GOT3 (cell line): Measurements from ENCODE around the gene CDH18.

Experiments used
- DNase-seq: peaks from one replicate; lab custom pipeline; 2025; ENCODE audit warnings: mixed read lengths; lab: John Stamatoyannopoulos, UW

The CDH18 gene

DNA sequence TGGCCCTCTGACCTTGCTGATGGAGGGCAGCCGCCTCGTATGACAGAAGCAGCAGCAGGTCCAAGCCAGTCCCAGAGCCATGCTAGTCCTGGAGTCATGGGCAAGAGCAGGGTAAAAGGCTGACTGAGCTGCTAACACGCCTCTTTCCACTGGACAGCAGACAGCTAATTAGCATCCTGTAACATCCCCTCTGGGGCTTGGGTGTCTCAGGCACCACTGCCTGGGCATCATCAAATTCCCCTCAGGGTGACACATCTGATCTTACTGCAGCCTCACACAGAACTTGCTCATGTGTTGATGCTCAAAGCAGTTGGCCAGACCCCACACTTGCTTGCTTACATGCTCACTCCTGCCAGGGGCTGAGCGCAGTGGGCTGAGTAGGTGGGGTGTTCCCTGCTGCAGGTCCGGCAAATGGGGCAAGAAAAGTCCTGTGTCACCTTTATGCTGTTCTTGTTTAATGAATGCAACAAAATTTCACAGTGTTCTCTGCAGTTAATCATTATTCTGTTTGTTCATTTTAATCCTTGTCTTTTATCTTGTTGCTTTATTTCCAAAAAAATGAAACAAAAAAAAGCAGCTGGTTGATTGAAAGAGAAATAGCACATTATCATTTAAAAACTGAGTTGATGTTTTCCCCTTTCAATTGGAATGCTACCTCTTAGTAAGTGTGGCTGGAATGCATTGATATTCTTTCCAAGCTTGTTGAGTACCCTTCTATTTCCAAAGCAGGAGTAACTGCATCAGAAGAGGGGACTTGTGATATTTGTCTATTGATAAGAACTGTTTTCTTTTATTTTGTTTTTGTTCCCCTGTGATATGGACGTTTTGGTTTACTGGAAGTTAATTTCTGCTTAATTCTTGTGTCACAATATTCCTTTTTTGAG, 254.1 kb downstream of the CDH18 start:
- DNase-seq, result no peak

- no peak for DNase-seq
Measured at GRCh38 chr5:19728571-19728970, 259.4 kb downstream of the CDH18 start.

GRCh38 chr5:19719109-19719508, 268.9 kb downstream of the CDH18 start:
- no peak for DNase-seq

DNA sequence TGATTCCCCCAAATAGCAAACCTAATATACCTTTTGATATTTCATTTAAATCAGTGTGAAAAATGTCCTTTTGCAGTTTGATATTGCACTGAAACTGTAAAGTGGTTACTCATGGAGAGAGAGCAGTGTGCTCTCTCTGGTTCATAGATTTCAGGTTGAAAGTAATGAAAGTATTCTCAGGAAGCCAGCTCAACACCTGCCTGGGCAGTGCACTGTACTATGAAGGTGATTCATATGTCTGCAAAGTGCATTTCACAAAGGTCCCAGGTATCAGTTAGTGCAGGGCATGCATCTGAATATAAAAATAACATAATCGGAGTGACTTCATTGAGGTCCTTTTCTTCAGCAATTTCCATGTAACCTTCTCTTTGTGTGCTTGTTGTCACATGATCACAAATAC, 274.3 kb downstream of the CDH18 start:
- DNase-seq, result no peak

DNA sequence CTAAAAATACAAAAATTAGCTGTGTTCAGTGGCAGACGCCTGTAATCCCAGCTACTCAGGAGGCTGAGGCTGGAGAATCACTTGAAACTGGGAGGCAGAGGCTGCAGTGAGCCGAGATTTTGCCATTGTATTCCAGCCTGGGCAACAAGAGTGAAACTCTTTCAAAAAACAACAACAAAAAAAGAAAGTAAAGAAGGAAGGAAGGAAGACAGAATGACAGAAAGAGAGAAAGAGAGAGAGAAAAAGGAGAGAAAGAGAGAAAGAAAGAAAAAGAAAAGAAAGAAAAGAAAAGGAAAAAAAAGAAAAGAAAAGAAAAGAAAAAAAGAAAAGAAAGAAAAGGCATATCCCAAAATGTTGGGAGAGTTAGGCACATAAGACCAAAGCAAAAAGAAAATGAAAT, 278.6 kb downstream of the CDH18 start:
- no peak for DNase-seq

- DNase-seq, result no peak
Measured at GRCh38 chr5:19706776-19707175, 281.2 kb downstream of the CDH18 start.

GRCh38 chr5:19701731-19702130, 286.3 kb downstream of the CDH18 start:
- no peak for DNase-seq

- DNase-seq, result no peak
Measured at GRCh38 chr5:19694949-19695611, 292.9 kb downstream of the CDH18 start.

DNA sequence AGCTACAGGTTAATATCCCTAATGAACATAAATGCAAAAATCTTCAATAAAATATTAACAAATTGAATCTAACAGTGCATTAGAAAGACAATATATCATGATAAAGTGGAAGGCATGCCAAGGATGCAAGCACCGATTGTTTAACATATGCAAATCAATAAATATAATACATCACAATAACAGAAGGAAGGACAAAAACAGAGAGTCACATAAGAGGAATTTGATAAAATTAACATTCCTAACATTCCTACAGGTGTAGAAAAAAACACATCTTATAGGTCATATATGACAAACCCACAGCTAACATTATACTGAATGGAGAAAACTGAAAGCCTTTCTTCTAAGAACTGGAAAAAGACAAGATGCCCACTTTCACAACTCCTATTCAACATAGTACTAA, 297.0 kb downstream of the CDH18 start:
- no peak for DNase-seq

GRCh38 chr5:19685473-19685872, 302.5 kb downstream of the CDH18 start:
- DNase-seq, result no peak

GRCh38 chr5:19676895-19677294, 311.1 kb downstream of the CDH18 start:
- DNase-seq, result no peak

- DNase-seq, result no peak
Measured at GRCh38 chr5:19660679-19661078, 327.3 kb downstream of the CDH18 start.

- DNase-seq, result no peak
Measured at GRCh38 chr5:19655627-19656026, 332.4 kb downstream of the CDH18 start.

DNA sequence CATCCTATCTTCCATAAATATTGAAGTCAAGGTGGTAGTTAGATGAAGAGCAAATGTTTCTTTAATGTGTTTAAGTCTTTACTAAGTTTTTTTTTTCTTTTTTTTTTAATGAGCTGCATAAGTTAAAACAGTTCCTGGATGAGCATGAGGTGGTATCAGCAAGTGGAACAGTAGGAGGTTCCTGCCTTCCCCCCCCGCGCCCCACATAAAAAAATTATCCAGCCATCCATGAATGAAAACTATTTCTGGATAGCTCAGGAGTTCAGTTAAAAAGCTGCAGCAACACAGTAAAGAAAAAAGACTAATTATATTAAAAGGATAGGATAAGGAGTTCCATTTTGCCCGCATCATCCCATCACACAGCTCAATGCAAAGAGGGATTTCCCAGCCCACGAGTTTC, 349.5 kb downstream of the CDH18 start:
- no peak for DNase-seq

GRCh38 chr5:19630876-19631275, 357.1 kb downstream of the CDH18 start:
- no peak for DNase-seq

GRCh38 chr5:19626211-19626610, 361.8 kb downstream of the CDH18 start:
- no peak for DNase-seq

DNA sequence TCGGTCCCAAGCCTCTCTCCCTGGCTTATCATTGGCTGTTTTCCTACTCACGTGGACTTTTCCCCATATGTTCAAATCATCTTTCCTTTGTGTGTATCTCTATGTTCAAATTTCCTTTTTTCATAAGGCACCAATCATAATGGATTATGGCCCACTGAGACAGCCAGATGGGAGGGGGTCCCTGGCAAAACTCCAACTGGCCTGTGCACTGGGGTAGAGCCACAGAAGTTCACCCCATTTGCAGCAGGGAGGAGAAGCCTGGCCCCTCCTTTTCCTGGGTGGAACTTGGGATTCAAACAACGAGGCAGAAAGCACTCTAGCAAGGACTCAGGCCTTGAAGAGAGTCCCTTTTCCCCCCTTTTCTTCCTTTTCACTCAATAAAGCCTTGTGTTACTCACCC, 362.4 kb downstream of the CDH18 start:
- no peak for DNase-seq

- DNase-seq, result no peak
Measured at GRCh38 chr5:19619571-19619970, 368.4 kb downstream of the CDH18 start.

GRCh38 chr5:19616701-19617215, 371.2 kb downstream of the CDH18 start:
- no peak for DNase-seq

GRCh38 chr5:19615661-19616060, 372.3 kb downstream of the CDH18 start:
- DNase-seq, result no peak

DNA sequence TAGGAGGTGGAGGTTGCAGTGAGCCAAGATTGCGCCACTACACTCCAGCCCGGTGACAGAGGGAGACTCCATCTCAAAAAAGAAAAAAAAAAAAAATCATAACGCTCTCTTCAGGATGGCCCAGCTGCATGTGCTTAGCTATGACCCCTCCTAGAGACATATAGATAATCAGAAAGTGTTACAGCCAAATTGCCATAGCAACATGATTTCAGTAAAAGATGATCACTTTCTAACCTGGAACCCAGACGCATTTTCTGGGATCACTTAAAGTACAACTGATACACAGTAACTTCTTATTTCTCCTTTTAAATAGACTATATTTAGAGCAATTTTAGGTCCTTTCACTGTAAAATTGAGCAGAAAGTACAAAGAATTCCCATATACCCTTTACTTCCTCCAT, 372.9 kb downstream of the CDH18 start:
- DNase-seq, result no peak

DNA sequence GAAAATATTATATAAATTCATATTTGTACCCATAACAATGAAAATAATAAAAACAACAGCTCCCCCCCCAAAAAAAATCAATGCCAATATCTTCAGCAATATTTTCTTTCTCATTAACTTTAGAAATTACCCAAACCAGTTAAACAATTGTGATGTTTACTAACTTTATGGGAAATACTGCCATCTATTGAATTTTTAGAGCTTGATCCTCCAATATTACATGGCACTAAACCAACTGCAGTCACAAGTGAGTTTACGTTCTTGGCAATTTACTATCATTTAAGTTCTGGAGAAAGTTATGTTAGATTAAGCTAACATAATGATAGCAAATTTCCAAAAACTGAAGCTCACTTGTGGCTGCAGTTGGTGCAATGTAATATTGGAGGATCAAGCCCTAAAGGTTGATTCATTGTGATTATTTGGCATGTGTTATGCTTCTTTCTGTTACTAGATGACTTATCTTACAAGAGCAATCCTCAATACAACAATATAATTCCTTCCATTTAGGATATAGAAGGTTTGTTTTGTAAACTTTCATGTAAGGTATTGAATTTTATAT, 379.5 kb downstream of the CDH18 start:
- no peak for DNase-seq

DNA sequence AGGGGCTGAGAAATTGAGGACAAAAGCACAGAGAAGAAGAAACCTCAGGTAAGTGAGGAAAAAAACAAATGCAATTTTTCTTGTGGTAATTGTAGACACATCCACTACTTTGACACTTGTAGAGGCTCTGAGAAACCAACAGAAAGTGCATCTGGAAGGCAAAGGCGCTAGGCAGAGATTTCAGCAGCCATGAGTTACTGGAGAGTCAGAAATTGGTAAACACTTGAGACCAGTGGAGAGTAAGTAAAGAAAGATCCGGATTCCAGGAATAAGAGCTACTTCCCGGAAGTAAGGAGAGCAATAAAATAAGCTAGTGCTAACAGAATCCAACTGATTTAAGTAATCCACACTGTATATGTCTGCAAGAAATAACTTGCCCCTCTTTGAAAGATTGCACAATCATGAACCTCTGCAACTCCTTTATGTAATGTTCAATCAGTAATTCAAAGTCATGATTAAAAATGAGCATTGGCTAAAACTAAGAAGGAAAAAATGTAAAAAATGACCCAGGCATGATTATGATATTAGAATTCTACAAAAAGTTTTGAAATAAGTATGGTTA, 382.1 kb downstream of the CDH18 start:
- DNase-seq, result no peak
